ENCODE data around the gene CSF1. TPM values are rescaled to one million over a fixed set of nuclear protein-coding genes. Genes with fewer than 3 reads are reported as not detected.

CSF1 gene
- polyA plus RNA-seq, 4 donors = 8.0 to 8.4 (median 8.2) TPM

- DNase-seq (ENCODE audit: low read depth in 4 of 4, low spot score in 3 of 4) = no peak
Observed at GRCh38 chr1:109901141-109901523, 9.5 kb upstream of the CSF1 start.

GRCh38 chr1:109901524-109902145 is 9.0 kb upstream of the CSF1 start:
- no peak for DNase-seq (ENCODE audit: low read depth in 4 of 4, low spot score in 3 of 4)

- no peak for DNase-seq (ENCODE audit: low read depth in 4 of 4, low spot score in 3 of 4)
Observed at GRCh38 chr1:109902204-109902985, 8.3 kb upstream of the CSF1 start.

DNA sequence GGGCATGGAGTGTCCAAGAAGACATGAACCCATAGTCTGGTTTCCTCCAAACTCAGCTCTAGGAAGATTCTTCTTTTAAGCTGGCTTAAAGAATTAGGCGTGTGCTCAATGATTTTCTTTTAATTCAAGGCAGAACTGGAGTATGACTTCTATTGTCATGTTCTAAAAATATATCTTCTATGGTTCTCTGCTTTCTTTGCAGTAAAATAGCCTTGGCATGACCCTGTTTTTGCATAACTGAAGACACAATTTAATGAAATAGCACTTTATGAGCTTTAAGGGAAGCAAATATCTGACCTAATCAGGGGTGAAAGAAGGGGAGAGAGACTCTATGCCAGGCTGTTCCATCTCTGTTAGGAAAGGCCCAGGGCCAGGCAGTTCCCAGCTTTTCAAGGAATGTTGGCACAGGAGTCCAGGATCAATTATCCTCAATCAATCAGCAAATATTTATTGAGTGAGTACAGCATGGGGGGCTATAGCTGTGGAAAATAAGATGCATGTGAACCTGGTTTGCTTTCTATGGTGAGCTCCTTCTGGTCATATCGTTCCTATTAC is 7.2 kb upstream of the CSF1 start:
- DNase-seq (ENCODE audit: low read depth in 4 of 4, low spot score in 3 of 4) = no peak

- DNase-seq (ENCODE audit: low read depth in 4 of 4, low spot score in 3 of 4) = no peak
Observed at GRCh38 chr1:109904105-109904817, 6.4 kb upstream of the CSF1 start.

GRCh38 chr1:109905491-109905890 is 5.2 kb upstream of the CSF1 start:
- DNase-seq (ENCODE audit: low read depth in 4 of 4, low spot score in 3 of 4) = no peak

DNA sequence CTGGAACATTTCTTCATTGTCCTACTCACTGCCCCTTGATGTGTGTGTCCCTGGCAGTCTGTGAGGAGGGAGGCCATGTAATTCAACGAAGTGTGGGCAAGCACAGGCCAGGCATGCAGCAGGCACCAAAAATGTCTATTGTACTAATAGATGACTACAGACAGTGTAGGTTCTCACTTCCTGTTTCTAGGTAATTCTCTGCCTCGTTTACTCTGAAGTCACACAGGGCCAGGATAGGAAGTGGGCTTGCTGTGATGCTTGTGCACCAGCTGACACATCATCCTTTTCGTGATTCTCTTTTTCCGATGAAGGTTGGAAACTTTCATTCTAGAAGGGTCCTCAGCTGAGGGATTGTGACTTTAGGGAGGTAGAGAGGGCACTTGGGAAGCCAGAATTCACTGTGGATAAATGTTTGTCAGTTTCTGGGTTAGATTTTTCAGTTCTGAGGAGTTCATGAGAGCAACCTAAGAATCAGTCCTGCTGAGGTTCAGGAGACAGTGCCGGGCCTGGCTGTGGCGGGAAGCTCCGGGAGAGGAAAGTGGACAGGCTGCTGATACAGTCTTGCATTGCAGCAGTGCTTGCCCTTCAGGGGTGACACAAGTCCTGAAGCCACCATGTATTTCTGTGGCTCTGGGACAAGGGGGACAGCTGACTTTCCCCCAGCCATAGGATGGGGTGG is 4.3 kb upstream of the CSF1 start:
- no peak for DNase-seq (ENCODE audit: low read depth in 4 of 4, low spot score in 3 of 4)

- DNase-seq (ENCODE audit: low read depth in 4 of 4, low spot score in 3 of 4) = no peak
Observed at GRCh38 chr1:109906839-109907180, 3.8 kb upstream of the CSF1 start.

DNA sequence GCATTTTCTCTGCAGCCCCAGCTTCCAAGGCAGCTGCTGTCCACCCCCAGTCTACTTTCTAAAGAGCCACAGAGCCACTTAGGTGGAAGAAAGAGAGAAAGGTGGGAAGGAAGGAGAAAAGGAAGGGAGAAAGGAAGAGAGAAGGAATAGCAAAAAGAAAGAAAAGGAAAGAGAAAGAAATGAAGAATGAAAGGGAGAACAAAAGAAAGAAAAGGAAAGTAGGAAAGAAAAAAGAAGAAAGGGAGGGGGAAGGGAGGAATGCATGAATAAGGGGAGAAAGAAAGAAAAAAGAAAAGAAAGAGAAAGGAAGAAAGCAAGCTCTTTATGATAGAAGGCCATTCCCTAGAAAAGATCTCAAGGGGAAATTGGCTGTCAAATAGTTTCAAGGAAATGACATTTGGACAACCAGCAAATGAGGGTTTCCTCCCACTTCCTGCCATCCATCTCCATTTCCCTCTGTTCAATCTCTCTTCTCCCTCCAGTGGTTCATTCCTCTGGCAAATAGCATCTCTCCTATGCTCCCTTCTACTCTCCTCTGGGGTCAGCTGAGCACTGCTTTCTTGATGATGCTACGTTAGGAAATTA is 3.4 kb upstream of the CSF1 start:
- no peak for DNase-seq (ENCODE audit: low read depth in 4 of 4, low spot score in 3 of 4)

DNA sequence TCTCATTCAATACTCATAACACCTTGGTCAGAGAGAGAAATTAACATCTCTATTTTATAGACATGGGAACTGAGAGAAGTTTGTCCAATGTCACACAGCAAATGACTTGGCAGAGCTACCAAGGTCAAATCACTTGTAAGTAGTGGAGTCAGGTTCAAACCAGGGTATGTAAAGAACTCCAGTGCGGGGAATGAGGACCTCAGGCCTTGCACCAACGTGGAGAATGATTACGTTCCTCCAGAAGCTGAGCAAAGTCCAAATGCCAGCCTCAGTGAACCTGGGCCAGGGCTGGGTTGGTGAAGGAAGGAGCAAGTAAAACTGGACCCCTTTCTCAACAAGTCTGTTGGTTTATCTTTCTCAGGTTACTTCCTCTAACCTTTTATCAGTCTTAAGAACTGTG is 1.8 kb upstream of the CSF1 start:
- DNase-seq (ENCODE audit: low read depth in 4 of 4, low spot score in 3 of 4) = no peak

DNA sequence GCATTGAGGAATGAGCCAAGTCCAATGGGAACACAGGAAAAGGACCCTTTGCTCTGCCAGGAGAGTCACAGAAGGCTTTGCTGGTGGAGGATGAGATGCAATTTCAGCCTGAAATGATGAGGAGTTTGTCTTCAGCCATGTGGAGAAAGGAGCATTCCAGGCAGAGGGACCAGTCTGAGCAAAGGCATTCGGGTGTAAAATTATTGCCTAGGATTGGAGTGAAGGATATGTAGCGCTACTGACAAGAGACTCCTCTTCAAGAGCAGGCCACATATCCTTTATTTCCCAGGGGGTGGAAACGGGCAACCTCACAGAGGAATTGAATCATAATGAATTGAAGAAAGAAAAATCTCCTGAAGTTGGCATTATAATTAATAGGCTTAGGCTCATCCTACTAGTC is 1.1 kb upstream of the CSF1 start:
- no peak for DNase-seq (ENCODE audit: low read depth in 4 of 4, low spot score in 3 of 4)

GRCh38 chr1:109910963-109911798 is 532 bp downstream of the CSF1 start:
- no peak for DNase-seq (ENCODE audit: low read depth in 4 of 4, low spot score in 3 of 4)

DNA sequence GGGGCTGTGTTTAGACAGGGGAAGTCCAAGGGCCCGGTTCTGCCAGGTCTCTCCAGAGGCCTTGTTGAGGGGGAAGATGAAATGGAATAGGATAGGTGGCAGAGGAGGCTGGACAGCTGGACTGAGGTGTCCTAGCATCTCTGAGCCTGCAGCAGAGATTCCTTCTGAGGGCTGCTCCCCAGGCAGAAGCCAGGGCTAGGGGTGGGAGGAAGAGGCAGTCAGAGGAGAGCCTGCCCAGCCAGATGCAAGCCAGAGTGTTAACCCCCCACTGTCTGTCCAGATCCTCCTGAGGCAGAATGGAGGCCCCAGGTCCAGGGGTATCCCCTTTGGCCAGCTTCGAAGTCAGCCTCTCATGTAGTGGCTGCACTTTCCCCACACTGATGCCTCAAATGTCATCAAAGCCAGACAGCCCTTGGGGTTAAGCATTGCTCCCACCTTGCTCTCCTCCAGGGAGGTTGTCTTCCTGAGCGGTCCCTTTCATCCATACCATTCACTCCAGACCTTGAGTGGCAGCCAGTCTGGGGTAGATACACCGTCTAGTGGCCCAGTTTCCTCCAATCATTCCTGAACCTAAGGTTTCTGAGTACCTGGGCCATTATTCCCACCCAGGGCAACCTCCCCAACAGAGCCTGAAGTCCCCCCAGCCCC is 1.7 kb downstream of the CSF1 start:
- no peak for DNase-seq (ENCODE audit: low read depth in 4 of 4, low spot score in 3 of 4)

GRCh38 chr1:109912873-109913272 is 2.2 kb downstream of the CSF1 start:
- no peak for DNase-seq (ENCODE audit: low read depth in 4 of 4, low spot score in 3 of 4)

GRCh38 chr1:109913360-109913879 is 2.8 kb downstream of the CSF1 start:
- no peak for DNase-seq (ENCODE audit: low read depth in 4 of 4, low spot score in 3 of 4)

GRCh38 chr1:109914587-109915240 is 4.1 kb downstream of the CSF1 start:
- DNase-seq (ENCODE audit: low read depth in 4 of 4, low spot score in 3 of 4) = no peak

GRCh38 chr1:109917051-109917767 is 6.6 kb downstream of the CSF1 start:
- DNase-seq (ENCODE audit: low read depth in 4 of 4, low spot score in 3 of 4) = no peak
